Gastroesophageal sphincter (tissue), 4 donors: Measurements from ENCODE around the gene MACROH2A1. TPM values are rescaled to one million over a fixed set of nuclear protein-coding genes. Genes with fewer than 3 reads are reported as not detected.
"Not testable (repeated sequence)": the region's sequence is repeated elsewhere in the genome, so short reads cannot be mapped to it uniquely, and the experiment has no call there.

Experiments
- ATAC-seq: fragments of 150-250 bp; one replicate; pipeline ENCODE4 v1.9.1; 2016; ENCODE audit warnings: mild to moderate bottlenecking, moderate library complexity
- H3K27ac ChIP-seq, 4 donors: fragments of 200-600 bp; sonication (generic) in 3 of 4; 1 replicate in 3 of 4; 2 replicates in 1 of 4; pipeline ENCODE4 v1.5.1; 2016 to 2019
- H3K27me3 ChIP-seq: fragments of 200-600 bp; sonication (generic); one replicate; pipeline ENCODE4 v1.5.1; 2019
- H3K36me3 ChIP-seq, 2 donors: fragments of 200-600 bp; sonication (generic); one replicate each; pipeline ENCODE4 v1.5.1; 2019; ENCODE audit warnings: control low read depth in 1 of 2
- H3K4me1 ChIP-seq, 3 donors: fragments of 200-600 bp; sonication (generic); 1 replicate in 2 of 3; 2 replicates in 1 of 3; pipeline ENCODE4 v1.5.1; 2016 to 2019; ENCODE audit warnings: control low read depth in 2 of 3
- H3K4me3 ChIP-seq, 2 donors: fragments of 200-600 bp; sonication (generic); one replicate each; pipeline ENCODE4 v1.5.1; 2019; ENCODE audit warnings: mild to moderate bottlenecking in 1 of 2, moderate library complexity in 1 of 2
- H3K9me3 ChIP-seq, 3 donors: fragments of 200-600 bp; sonication (generic); one replicate each; pipeline ENCODE4 v1.5.1; 2017 to 2019; ENCODE audit warnings: control low read depth in 2 of 3
- EP300 ChIP-seq: sonication (generic); formaldehyde crosslinking; IDR thresholded peaks from one replicate; pipeline ENCODE4 v1.6.1; 2017; ENCODE audit warnings: antibody characterized with exemption, mild to moderate bottlenecking
- POLR2A ChIP-seq, 2 donors: fragments of 450-650 bp; IDR thresholded peaks; one replicate each; pipeline ENCODE4 v1.6.1; 2017; ENCODE audit warnings: antibody characterized with exemption in 2 of 2, mild to moderate bottlenecking in 2 of 2, moderate library complexity in 1 of 2
- POLR2AphosphoS5 ChIP-seq: sonication (generic); formaldehyde crosslinking; IDR thresholded peaks from one replicate; pipeline ENCODE4 v1.6.1; 2017; ENCODE audit warnings: antibody characterized with exemption
- WGBS, 2 donors: methylation state at CpG; one replicate each; pipeline ENCODE4 v1.1.5; 2018; ENCODE audit warnings: low coverage in 1 of 2; 5-methylcytosine and 5-hydroxymethylcytosine counted together
- total RNA-seq, 4 donors: library from RNA; depleted of rRNA; stranded (reverse); fragments of >200 nt; gene quantifications; one replicate each; pipeline ENCODE4 v1.1.0, GENCODE V29; 2016
- TF ChIP-seq, protein P1 (sequence below), 4 experiments: fragments of 200-600 bp in 2 of 4; fragments of 450-650 bp in 2 of 4; sonication (generic) in 1 of 4; IDR thresholded peaks; one replicate each; pipeline ENCODE4 v1.5.1; 2017 to 2019; ENCODE audit warnings: antibody characterized with exemption in 4 of 4, mild to moderate bottlenecking in 2 of 4, moderate library complexity in 2 of 4

The MACROH2A1 gene
- total RNA-seq, 4 donors from 2014 or later: 163 to 180 (median 177) TPM

DNA sequence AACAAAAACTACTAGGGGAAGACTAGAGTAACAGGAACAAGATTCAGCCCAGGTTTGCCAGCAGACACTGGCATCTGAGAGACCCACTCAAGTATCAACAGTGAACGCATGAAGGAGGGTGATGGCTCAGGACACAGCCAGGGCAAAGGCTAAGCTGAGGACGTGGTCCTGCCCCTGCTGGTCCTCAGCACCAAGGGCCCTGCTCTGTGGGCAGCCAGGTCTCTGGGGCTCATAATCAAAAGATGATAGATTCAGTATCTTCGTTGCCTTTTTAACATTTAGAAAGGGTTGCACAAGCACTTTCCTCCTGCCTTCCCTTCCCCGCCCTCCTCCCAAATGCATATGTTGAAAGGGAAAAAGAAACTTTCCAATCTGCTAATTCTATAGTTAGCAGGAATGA, 31.5 kb downstream of the MACROH2A1 start:
- no peak for ATAC-seq
- H3K4me1 ChIP-seq: peaks cover 7 to 64% (median 14%) of the 10 kb centered on the region in 3 donors
- TF ChIP-seq EP300 (no peak), POLR2A (IDR thresholded peaks at IDR 0.05) (no peak), POLR2AphosphoS5 (no peak)
- TF ChIP-seq, protein P1, sequence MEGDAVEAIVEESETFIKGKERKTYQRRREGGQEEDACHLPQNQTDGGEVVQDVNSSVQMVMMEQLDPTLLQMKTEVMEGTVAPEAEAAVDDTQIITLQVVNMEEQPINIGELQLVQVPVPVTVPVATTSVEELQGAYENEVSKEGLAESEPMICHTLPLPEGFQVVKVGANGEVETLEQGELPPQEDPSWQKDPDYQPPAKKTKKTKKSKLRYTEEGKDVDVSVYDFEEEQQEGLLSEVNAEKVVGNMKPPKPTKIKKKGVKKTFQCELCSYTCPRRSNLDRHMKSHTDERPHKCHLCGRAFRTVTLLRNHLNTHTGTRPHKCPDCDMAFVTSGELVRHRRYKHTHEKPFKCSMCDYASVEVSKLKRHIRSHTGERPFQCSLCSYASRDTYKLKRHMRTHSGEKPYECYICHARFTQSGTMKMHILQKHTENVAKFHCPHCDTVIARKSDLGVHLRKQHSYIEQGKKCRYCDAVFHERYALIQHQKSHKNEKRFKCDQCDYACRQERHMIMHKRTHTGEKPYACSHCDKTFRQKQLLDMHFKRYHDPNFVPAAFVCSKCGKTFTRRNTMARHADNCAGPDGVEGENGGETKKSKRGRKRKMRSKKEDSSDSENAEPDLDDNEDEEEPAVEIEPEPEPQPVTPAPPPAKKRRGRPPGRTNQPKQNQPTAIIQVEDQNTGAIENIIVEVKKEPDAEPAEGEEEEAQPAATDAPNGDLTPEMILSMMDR (IDR thresholded peaks at IDR 0.05): no peak
- H3K36me3 ChIP-seq: peaks cover 0 to 64% of the 10 kb centered on the region in 2 donors
- no peak overlapping the region for H3K27ac ChIP-seq
- no peaks in the 10 kb centered on the region for H3K27me3 ChIP-seq
- 77% methylated on average over 4 of the region's 4 CpGs; no CpG with 5 or more reads in 1 of the 2 donors for WGBS, 2 donors
- H3K4me3 ChIP-seq: no peak overlapping the region
- H3K9me3 ChIP-seq: no peaks in the 10 kb centered on the region

DNA sequence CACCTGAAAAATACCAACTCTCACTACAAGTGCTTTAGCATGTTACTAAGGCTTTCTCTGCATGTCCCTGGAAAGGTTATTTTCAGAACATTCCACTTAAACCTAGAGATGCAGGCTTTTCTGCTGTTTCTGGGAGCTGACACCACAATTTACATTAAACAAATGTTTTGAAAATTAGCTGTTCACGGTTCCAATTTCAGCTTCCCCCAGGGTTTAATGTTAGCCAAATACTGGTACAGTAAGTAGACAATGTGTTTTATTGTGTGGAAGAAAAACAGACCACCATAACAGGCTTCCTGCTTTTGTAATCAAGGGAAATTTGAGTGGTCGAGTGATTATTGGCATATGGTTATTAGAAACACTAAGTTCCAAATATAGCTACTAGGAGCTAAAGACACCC, 32.0 kb downstream of the MACROH2A1 start:
- Histone ChIP-seq H3K4me1 (peaks cover 7 to 60% (median 9%) of the 10 kb centered on the region in 3 donors), H3K27ac (no peak overlapping the region), H3K27me3 (no peaks in the 10 kb centered on the region), H3K4me3 (no peak overlapping the region), H3K36me3 (peaks cover 0 to 59% of the 10 kb centered on the region in 2 donors), H3K9me3 (no peaks in the 10 kb centered on the region)
- TF ChIP-seq EP300: no peak
- TF ChIP-seq, protein P1 (IDR thresholded peaks at IDR 0.05): no peak
- no peak for TF ChIP-seq POLR2A (IDR thresholded peaks at IDR 0.05)
- TF ChIP-seq POLR2AphosphoS5: no peak
- WGBS, 2 donors: 29 to 40% methylated on average over 2 of the region's 2 CpGs
- ATAC-seq: no peak

DNA sequence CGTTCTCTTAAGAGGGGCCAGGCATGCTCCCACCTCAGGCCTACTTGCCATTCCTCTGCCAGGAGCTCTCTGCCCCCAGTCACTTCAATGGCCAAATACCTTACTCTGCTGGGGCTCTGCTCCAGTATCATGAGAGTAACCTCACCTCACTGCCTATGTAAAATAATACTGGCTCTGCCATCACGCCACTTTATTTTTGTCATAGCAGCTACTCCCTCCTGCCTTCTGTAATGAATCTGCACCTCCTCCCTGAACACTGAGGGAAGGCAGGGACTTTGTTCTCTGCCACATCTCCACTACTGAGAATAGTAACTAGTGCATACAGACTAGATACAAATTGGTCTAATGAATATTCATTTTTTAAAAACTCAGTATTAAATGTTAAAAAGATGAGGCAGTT, 33.8 kb downstream of the MACROH2A1 start:
- Histone ChIP-seq H3K4me3 (no peak overlapping the region), H3K4me1 (peaks cover 7 to 47% (median 8%) of the 10 kb centered on the region in 3 donors), H3K36me3 (peaks cover 0 to 58% of the 10 kb centered on the region in 2 donors), H3K27ac (peak overlapping the region in 3 of 4 donors; percentile 60 to 73 (median 64)), H3K9me3 (no peaks in the 10 kb centered on the region), H3K27me3 (no peaks in the 10 kb centered on the region)
- WGBS, 2 donors: 50 to 52% methylated on average over 1 to 2 of the region's 2 CpGs
- no peak for TF ChIP-seq EP300
- no peak for TF ChIP-seq POLR2AphosphoS5
- TF ChIP-seq POLR2A (IDR thresholded peaks at IDR 0.05): no peak
- TF ChIP-seq, protein P1 (IDR thresholded peaks at IDR 0.05): no peak
- ATAC-seq: no peak

DNA sequence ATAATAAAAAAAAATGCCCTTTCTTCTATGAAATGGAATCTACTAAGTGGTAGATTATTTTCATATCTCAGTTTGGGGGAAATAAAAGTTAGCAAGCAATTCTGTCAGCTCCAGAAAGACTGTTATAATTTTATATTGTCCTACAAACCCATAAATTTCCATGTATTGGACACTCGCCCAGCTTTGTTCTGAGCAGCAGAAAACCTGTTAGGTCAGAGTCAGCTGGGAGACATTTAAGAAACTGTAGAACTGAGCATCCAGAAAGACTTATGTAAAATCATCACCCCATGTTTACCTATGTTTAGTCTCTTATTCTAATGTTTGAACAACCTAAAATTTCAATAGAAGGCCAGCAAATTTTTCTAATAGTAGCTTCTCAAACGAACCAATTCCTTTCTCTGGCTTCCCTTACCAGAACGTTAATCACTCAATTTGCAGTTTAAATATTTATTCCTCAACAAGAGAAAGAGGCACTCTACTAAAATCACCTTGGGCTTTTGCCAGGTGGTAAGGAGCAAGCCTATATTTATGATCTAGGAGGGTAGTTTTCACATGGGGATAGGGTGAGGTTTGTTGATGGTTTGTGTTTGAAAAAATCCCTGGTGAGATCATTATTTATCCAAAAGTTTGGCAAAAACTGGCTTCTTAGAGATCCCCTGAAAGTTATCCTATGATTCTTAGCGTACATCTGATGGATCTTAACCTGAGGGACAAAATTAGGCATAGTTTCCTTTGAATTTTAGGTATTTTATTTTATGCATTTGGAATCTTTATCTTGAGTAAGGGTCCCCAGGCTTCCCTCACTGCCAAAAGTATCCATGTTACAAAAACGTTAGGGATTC, 34.4 kb downstream of the MACROH2A1 start:
- TF ChIP-seq, protein P1 (IDR thresholded peaks at IDR 0.05): no peak
- TF ChIP-seq POLR2AphosphoS5: peak; percentile 11
- H3K9me3 ChIP-seq: no peaks in the 10 kb centered on the region
- no peaks in the 10 kb centered on the region for H3K27me3 ChIP-seq
- peaks cover 0 to 58% of the 10 kb centered on the region in 2 donors for H3K36me3 ChIP-seq
- no peak for ATAC-seq
- H3K27ac ChIP-seq: peak overlapping the region; percentile 13 to 73 (median 62)
- peaks cover 7 to 47% (median 8%) of the 10 kb centered on the region in 3 donors for H3K4me1 ChIP-seq
- no peak overlapping the region for H3K4me3 ChIP-seq
- WGBS, 2 donors: 26 to 37% methylated on average over 4 to 5 of the region's 5 CpGs

DNA sequence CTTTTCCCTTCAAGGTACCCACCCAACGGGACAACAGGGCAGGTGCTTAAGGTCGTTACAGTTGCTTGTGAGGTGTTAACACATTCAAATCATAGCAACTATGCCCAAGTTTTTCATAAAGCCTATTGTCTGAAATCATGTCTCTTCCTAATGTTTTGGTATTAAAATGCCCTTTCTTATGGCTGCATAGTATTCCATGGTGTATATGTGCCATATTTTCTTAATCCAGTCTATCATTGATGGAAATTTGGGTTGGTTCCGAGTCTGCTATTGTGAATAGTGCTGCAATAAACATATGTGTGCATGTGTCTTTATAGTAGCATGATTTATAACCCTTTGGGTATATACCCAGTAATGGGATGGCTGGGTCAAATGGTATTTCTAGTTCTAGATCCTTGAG, 35.7 kb downstream of the MACROH2A1 start:
- not testable (repeated sequence) for H3K27ac ChIP-seq, H3K27me3 ChIP-seq, H3K4me3 ChIP-seq, ATAC-seq, H3K9me3 ChIP-seq
- 93 to 97% methylated on average over 3 of the region's 3 CpGs for WGBS, 2 donors
- H3K4me1 ChIP-seq: peaks cover 7 to 46% (median 8%) of the 10 kb centered on the region in 3 donors
- peaks cover 0 to 56% of the 10 kb centered on the region in 2 donors for H3K36me3 ChIP-seq
